MCF 10A (cell line): Measurements from ENCODE around the gene ZBTB46. TPM values are rescaled to one million over a fixed set of nuclear protein-coding genes. Genes with fewer than 3 reads are reported as not detected.

ENCODE experiments used
- BruUV-seq: library from RNA; stranded (reverse); fragments of 400-500 nt; replicated peaks from 2 replicates; lab custom pipeline; 2021; lab: Mats Ljungman, UMichigan
- CTCF ChIA-PET: fragments of 300-600 bp; sonication (Branson Sonifier 250); formaldehyde crosslinking; extraction: SDS; loops from one replicate; lab custom pipeline; 2021; ENCODE audit warnings: antibody characterized with exemption, inconsistent platforms; lab: Yijun Ruan, JAX
- POLR2A ChIA-PET: fragments of 300-600, 350-650 bp; sonication (Branson Sonifier 250); formaldehyde crosslinking; extraction: SDS; loops from one replicate; lab custom pipeline; 2020; ENCODE audit warnings: antibody characterized with exemption, inconsistent platforms; lab: Yijun Ruan, JAX
- DNase-seq: peaks from one replicate; pipeline ENCODE4 v3.0.0-alpha.2; 2018; ENCODE audit not compliant: unreplicated experiment
- H3K27ac Mint-ChIP-seq: one replicate; pipeline ENCODE4 v1.8.0; 2022; ENCODE audit warnings: mild to moderate bottlenecking, low read depth, mixed read lengths; ENCODE audit not compliant: unreplicated experiment
- H3K27me3 Mint-ChIP-seq: one replicate; pipeline ENCODE4 v1.8.0; 2022; ENCODE audit warnings: mixed read lengths; ENCODE audit not compliant: insufficient read depth, unreplicated experiment
- H3K36me3 Mint-ChIP-seq: one replicate; pipeline ENCODE4 v1.8.0; 2022; ENCODE audit warnings: mild to moderate bottlenecking, moderate library complexity, mixed read lengths; ENCODE audit not compliant: insufficient read depth, unreplicated experiment
- H3K4me1 Mint-ChIP-seq: one replicate; pipeline ENCODE4 v1.8.0; 2022; ENCODE audit warnings: mixed read lengths; ENCODE audit not compliant: insufficient read depth, unreplicated experiment
- H3K4me3 Mint-ChIP-seq: one replicate; pipeline ENCODE4 v1.8.0; 2022; ENCODE audit warnings: mild to moderate bottlenecking, moderate library complexity, mixed read lengths; ENCODE audit not compliant: unreplicated experiment
- H3K9me3 Mint-ChIP-seq: one replicate; pipeline ENCODE4 v1.8.0; 2022; ENCODE audit warnings: mixed read lengths; ENCODE audit not compliant: unreplicated experiment
- intact Hi-C: fragments of 100-400 bp; cut with micrococcal nuclease; formaldehyde crosslinking; loops from 2 replicates; pipeline ENCODE4 v1.14.1; 2022
- total RNA-seq: library from RNA; stranded (reverse); gene quantifications from 2 replicates; pipeline ENCODE4 v1.2.3, GENCODE V29; 2022
- TF ChIP-seq, protein P1 (sequence below): fragments of 200-600 bp; IDR thresholded peaks from one replicate; pipeline ENCODE4 v1.8.0; 2022; ENCODE audit warnings: antibody characterized with exemption, mild to moderate bottlenecking; ENCODE audit not compliant: unreplicated experiment

The ZBTB46 gene
- total RNA-seq, 1 experiment from 2014 or later = 0.63 TPM

DNA sequence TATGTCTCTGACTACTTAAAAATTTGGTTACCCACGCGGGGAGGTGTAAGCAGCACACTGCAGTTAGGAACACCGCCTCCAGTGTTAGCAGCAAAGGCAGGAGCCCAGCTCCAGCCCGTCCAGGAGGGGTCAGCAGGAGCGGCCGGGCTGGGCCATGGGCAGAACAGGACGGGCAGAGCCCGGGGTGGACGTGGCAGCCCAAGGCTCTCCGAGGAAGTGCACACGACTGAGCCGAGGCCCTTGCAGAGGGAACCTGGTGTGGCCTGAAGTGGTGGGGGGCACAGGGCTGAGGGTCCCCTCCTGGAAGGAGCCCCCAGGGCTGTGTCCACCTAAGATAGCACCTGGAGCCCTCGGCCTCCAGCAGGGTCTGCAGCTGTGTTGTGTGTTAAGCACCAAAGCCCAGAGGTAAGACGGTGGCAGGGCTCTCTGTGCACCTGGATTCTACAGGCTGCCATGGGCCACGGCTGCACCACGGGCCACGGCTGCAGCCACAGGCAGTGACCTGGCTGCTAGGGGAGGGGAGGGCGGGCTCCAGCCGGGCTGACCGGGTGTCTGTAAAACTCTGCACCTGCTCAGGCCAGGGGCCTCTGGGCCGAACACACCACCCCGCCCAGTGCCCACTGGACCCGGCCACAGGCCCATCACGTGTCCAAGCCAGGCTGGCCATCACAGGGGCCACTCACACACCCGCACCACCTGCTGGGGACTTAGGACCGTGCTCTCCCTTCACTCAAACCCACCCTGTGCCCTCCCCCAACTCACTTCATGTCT is 84.9 kb downstream of the ZBTB46 start:
- DNase-seq = no peak
- ChIA-PET POLR2A (interaction anchor here (0.7 to 2.1 kb wide), 4 partner anchors 8 to 48 kb away, joined by 3 to 9 read pairs (median 6); no protein-coding TSS in a partner anchor), CTCF (no interaction called here)
- BruUV-seq = no TSS peak
- TF ChIP-seq, protein P1, sequence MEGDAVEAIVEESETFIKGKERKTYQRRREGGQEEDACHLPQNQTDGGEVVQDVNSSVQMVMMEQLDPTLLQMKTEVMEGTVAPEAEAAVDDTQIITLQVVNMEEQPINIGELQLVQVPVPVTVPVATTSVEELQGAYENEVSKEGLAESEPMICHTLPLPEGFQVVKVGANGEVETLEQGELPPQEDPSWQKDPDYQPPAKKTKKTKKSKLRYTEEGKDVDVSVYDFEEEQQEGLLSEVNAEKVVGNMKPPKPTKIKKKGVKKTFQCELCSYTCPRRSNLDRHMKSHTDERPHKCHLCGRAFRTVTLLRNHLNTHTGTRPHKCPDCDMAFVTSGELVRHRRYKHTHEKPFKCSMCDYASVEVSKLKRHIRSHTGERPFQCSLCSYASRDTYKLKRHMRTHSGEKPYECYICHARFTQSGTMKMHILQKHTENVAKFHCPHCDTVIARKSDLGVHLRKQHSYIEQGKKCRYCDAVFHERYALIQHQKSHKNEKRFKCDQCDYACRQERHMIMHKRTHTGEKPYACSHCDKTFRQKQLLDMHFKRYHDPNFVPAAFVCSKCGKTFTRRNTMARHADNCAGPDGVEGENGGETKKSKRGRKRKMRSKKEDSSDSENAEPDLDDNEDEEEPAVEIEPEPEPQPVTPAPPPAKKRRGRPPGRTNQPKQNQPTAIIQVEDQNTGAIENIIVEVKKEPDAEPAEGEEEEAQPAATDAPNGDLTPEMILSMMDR = no peak
- H3K36me3 Mint-ChIP-seq = peaks cover 27% of the 10 kb centered on the region
- H3K4me3 Mint-ChIP-seq = no peak overlapping the region
- H3K4me1 Mint-ChIP-seq = no peaks in the 10 kb centered on the region
- no peaks in the 10 kb centered on the region for H3K27me3 Mint-ChIP-seq
- intact Hi-C loops = no loop called here
- H3K9me3 Mint-ChIP-seq = no peaks in the 10 kb centered on the region
- no peak overlapping the region for H3K27ac Mint-ChIP-seq

DNA sequence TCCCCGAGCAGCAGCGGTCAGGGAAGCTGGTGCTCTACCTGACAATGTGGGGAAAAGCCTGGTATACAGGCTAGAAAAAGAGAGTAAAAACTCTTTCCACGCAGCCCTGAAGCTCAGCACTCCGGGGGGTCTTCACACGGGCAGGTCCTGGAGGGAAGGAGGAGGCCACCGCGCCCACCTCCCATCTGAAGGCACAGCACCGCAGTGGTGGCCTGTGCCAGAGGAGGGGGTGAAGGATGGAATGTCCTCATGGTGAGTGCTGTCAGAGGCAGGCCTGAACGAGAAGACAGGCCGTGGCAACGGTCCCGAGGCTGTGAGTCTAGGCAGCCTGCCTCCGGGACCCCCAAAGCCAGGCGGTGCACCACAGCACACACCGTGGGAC is 85.6 kb downstream of the ZBTB46 start:
- no peaks in the 10 kb centered on the region for H3K9me3 Mint-ChIP-seq
- intact Hi-C loops = no loop called here
- CTCF ChIA-PET = no interaction called here
- no peak overlapping the region for H3K4me3 Mint-ChIP-seq
- H3K27me3 Mint-ChIP-seq = no peaks in the 10 kb centered on the region
- BruUV-seq = no TSS peak
- POLR2A ChIA-PET = interaction anchor here (0.7 to 2.1 kb wide), 7 partner anchors 8 to 120 kb away, joined by 3 to 9 read pairs (median 3); no protein-coding TSS in a partner anchor
- no peak overlapping the region for H3K27ac Mint-ChIP-seq
- no peaks in the 10 kb centered on the region for H3K4me1 Mint-ChIP-seq
- no peak for DNase-seq
- peaks cover 27% of the 10 kb centered on the region for H3K36me3 Mint-ChIP-seq
- TF ChIP-seq, protein P1 = no peak

DNA sequence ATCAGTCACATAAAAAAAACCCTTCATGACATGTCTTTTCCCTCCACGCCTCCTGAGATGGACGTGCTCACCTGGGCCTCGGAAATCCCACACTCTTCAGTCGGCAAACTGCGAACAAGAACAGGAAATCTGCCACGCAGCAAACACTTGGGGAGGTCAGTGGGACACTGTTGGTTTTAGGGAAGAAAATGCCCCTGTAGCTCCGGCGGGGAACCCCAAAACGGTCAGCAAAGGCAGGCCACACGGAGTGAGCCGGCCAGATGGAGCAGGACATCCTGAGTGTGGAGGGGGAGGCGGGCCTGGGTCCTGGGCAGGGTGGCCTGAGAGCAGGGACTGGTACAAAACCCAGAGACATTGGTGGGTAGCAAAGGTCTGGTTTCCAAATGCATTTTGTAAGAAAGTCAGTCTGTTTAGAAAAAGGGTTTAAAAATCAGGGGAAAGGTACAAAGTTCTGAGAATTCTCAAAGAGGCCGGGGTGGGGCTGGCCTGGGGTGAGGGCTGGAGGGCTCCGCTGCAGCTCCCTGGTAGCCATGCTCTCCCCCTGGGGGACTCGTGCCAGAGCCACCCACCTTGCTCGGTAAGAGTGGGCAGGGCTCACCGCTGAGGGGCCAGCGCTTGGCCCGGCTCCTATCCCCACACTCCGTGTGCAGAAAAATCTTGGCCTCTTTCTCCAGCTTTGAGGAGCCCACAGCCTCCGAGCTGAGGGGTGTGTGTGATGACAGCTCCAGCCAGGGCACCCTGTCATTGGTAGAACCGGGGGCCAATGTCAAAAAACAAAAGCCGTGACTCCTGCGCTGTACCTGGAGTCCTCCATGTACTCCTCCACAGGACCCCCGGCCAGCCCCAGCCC is 86.3 kb downstream of the ZBTB46 start:
- intact Hi-C loops = no loop called here
- Mint-ChIP-seq H3K27me3 (no peaks in the 10 kb centered on the region), H3K9me3 (no peaks in the 10 kb centered on the region), H3K27ac (no peak overlapping the region), H3K36me3 (peaks cover 27% of the 10 kb centered on the region), H3K4me1 (no peaks in the 10 kb centered on the region), H3K4me3 (no peak overlapping the region)
- ChIA-PET POLR2A (interaction anchor here (0.7 to 2.1 kb wide), 9 partner anchors 9 to 121 kb away, joined by 3 to 9 read pairs (median 5); partner anchors contain the start of genes ARFRP1 and ZGPAT), CTCF (interaction anchor here (0.8 kb wide), 1 partner anchor 37 kb away, joined by 3 read pairs; the partner anchor contains the start of genes ARFRP1 and ZGPAT)
- BruUV-seq = no TSS peak
- DNase-seq = no peak
- TF ChIP-seq, protein P1 = no peak
